OCI-LY3 (cell line): Measurements from ENCODE around the gene LRRTM2.

ENCODE experiments used
- H2AFZ ChIP-seq: fragments of 200-600, 300-600 bp; shearing (Covaris generic); 2 replicates; pipeline ENCODE4 v1.6.0; 2014; ENCODE audit warnings: antibody characterized with exemption, low read depth, low read length
- H3K27ac ChIP-seq: fragments of 200-600, 300-600 bp; sonication (generic); 2 replicates; pipeline ENCODE4 v1.5.1; 2014; ENCODE audit warnings: mild to moderate bottlenecking, low read length, moderate library complexity, mixed read lengths
- H3K27me3 ChIP-seq: fragments of 200-600, 300-600 bp; sonication (generic); 2 replicates; pipeline ENCODE4 v1.6.1; 2014; ENCODE audit warnings: low read depth, low read length, mixed read lengths
- H3K36me3 ChIP-seq: fragments of 200-600, 300-600 bp; sonication (generic); replicated peaks from 2 replicates; pipeline ENCODE3; 2014; ENCODE audit warnings: low read depth, low read length, mixed read lengths
- H3K4me1 ChIP-seq: fragments of 300-600, 200-600 bp; sonication (generic); 2 replicates; pipeline ENCODE4 v1.6.1; 2014; ENCODE audit warnings: low read length, mixed read lengths
- H3K4me2 ChIP-seq: fragments of 200-600, 300-600 bp; sonication (generic); 2 replicates; pipeline ENCODE4 v1.6.1; 2014; ENCODE audit warnings: low read length, mixed read lengths
- H3K4me3 ChIP-seq: fragments of 300-600, 200-600 bp; sonication (generic); 2 replicates; pipeline ENCODE4 v1.5.1; 2014; ENCODE audit warnings: antibody characterized with exemption, mild to moderate bottlenecking, low read length, moderate library complexity
- H3K79me2 ChIP-seq: fragments of 300-600, 200-600 bp; shearing (Covaris generic); 2 replicates; pipeline ENCODE4 v1.6.1; 2014; ENCODE audit warnings: mild to moderate bottlenecking, low read length, mixed read lengths
- H3K9ac ChIP-seq: fragments of 300-600, 200-600 bp; shearing (Covaris generic); 2 replicates; pipeline ENCODE4 v1.6.0; 2014; ENCODE audit warnings: mild to moderate bottlenecking, low read length, moderate library complexity
- H3K9me3 ChIP-seq: fragments of 200-600, 300-600 bp; shearing (Covaris generic); 2 replicates; pipeline ENCODE4 v1.6.1; 2014; ENCODE audit warnings: low read length, mixed read lengths; ENCODE audit not compliant: insufficient read depth
- H4K20me1 ChIP-seq: fragments of 200-600, 300-600 bp; sonication (generic); 2 replicates; pipeline ENCODE4 v1.6.1; 2016; ENCODE audit warnings: low read length, mixed read lengths; ENCODE audit not compliant: insufficient read depth
- EZH2phosphoT487 ChIP-seq: fragments of 200-600 bp; shearing (Covaris generic); IDR thresholded peaks from 2 replicates; pipeline ENCODE4 v1.6.1; 2018; ENCODE audit warnings: antibody characterized with exemption, mixed run types, low read depth
- TF ChIP-seq, protein P1 (sequence below): fragments of 200-600, 300-600 bp; sonication (generic); IDR thresholded peaks from 2 replicates; pipeline ENCODE4 v1.5.1; 2014; ENCODE audit warnings: antibody characterized with exemption, low read length, low read depth

Gene LRRTM2

DNA sequence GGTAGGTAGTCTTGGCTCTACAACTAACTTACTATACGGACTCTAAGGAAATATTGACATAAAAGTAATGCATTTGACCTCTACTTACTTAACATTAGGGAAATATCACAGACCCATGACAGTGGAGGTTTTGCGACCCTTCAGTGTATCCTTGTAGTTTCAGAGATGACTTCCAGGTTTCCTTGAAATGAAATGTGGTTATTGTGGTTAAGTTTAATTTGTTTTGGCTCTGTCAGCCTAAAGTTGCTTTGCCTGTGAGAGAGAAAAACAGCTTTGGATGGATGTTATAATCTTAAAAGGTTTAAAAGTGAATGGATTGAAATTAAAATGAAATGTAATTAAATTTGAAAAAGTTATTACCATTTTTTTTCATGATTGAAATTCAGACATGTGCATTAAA, 42.9 kb downstream of the LRRTM2 start:
- Histone ChIP-seq H3K27ac (no peak overlapping the region), H4K20me1 (no peaks in the 10 kb centered on the region), H3K27me3 (no peaks in the 10 kb centered on the region), H3K9me3 (no peaks in the 10 kb centered on the region), H3K4me2 (no peak overlapping the region), H3K79me2 (no peaks in the 10 kb centered on the region), H3K9ac (no peak overlapping the region), H3K4me3 (no peak overlapping the region), H3K36me3 (no peaks in the 10 kb centered on the region), H2AFZ (no peak overlapping the region), H3K4me1 (no peaks in the 10 kb centered on the region)
- TF ChIP-seq, protein P1, sequence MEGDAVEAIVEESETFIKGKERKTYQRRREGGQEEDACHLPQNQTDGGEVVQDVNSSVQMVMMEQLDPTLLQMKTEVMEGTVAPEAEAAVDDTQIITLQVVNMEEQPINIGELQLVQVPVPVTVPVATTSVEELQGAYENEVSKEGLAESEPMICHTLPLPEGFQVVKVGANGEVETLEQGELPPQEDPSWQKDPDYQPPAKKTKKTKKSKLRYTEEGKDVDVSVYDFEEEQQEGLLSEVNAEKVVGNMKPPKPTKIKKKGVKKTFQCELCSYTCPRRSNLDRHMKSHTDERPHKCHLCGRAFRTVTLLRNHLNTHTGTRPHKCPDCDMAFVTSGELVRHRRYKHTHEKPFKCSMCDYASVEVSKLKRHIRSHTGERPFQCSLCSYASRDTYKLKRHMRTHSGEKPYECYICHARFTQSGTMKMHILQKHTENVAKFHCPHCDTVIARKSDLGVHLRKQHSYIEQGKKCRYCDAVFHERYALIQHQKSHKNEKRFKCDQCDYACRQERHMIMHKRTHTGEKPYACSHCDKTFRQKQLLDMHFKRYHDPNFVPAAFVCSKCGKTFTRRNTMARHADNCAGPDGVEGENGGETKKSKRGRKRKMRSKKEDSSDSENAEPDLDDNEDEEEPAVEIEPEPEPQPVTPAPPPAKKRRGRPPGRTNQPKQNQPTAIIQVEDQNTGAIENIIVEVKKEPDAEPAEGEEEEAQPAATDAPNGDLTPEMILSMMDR, result no peak
- TF ChIP-seq EZH2phosphoT487, result no peak

DNA sequence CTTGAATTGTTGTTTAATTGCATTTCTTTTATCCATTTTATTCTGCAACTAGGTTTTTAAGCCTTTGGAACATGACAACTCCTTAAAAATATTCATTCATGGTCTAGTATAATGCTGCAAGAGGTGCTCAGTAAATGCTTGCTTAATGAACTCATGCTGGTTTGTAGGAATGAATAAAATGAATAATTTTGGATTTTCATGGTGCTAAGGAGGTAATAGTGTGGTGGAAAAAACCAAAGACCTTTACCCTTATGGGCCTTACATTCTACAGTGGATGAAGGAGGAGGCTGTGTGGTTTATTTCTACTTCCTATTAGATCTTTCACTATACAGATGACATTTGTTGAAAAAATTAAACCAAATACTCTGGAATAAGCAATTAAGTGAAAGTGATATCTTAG, 43.4 kb downstream of the LRRTM2 start:
- H3K9me3 ChIP-seq, result no peaks in the 10 kb centered on the region
- TF ChIP-seq, protein P1, result no peak
- no peak for TF ChIP-seq EZH2phosphoT487

DNA sequence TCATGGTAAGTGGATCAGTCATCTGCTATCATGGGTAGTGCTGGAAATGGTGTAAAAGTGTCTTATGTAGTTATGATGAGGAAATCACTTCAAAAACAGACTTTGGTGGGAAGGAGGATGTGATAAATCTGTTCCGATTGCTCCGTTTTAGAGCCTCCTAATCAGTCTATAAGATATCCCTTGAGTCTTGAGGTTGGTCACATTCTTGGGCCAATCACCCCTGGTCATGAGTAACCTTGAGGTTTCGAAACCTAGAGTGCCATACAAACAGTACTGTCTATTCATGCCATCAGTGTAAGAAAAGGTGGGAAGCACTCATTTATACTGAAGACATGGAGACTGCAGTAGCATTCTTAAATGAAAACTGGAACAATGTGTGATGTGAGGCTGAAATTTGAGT, 45.8 kb downstream of the LRRTM2 start:
- no peak overlapping the region for H3K27ac ChIP-seq
- no peaks in the 10 kb centered on the region for H3K4me1 ChIP-seq
- no peaks in the 10 kb centered on the region for H4K20me1 ChIP-seq
- no peaks in the 10 kb centered on the region for H3K27me3 ChIP-seq
- H3K9ac ChIP-seq, result no peak overlapping the region
- no peaks in the 10 kb centered on the region for H3K9me3 ChIP-seq
- H3K79me2 ChIP-seq, result no peaks in the 10 kb centered on the region
- H3K4me3 ChIP-seq, result no peak overlapping the region
- no peak overlapping the region for H3K4me2 ChIP-seq
- no peak for TF ChIP-seq EZH2phosphoT487
- TF ChIP-seq, protein P1, result no peak
- no peaks in the 10 kb centered on the region for H3K36me3 ChIP-seq
- H2AFZ ChIP-seq, result no peak overlapping the region

More for the DNA sequence above, 43.4 kb downstream of the LRRTM2 start:
- Histone ChIP-seq H3K4me3 (no peak overlapping the region), H3K27me3 (no peaks in the 10 kb centered on the region), H3K36me3 (no peaks in the 10 kb centered on the region), H3K27ac (no peak overlapping the region), H3K9ac (no peak overlapping the region), H2AFZ (no peak overlapping the region), H3K79me2 (no peaks in the 10 kb centered on the region), H4K20me1 (no peaks in the 10 kb centered on the region), H3K4me2 (no peak overlapping the region), H3K4me1 (no peaks in the 10 kb centered on the region)

DNA sequence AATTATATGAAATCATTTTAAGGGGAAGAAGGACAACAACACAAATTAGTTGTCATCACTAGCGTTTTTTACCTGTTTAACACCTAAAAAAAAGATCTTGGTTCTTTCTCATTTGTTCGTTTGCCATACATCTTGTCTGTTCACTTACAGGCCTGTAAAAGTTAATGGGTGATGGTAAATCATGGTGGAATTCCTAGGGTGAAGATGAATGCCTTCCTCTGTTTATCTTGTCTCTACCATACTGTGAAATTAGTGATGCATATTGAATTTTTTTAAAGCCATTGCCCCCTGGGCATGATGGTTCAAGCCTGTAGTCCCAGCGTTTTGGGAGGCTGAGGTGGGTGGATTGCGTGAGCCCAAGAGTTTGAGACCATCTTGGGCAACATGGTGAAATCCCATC, 46.6 kb downstream of the LRRTM2 start:
- no peak overlapping the region for H3K27ac ChIP-seq
- no peaks in the 10 kb centered on the region for H3K4me1 ChIP-seq
- no peak overlapping the region for H3K9ac ChIP-seq
- no peak overlapping the region for H3K4me3 ChIP-seq
- no peaks in the 10 kb centered on the region for H4K20me1 ChIP-seq
- TF ChIP-seq EZH2phosphoT487, result no peak
- TF ChIP-seq, protein P1, result no peak
- H3K4me2 ChIP-seq, result no peak overlapping the region
- no peaks in the 10 kb centered on the region for H3K27me3 ChIP-seq
- H2AFZ ChIP-seq, result no peak overlapping the region
- no peaks in the 10 kb centered on the region for H3K9me3 ChIP-seq
- no peaks in the 10 kb centered on the region for H3K36me3 ChIP-seq
- H3K79me2 ChIP-seq, result no peaks in the 10 kb centered on the region
